PC-3 (cell line): ENCODE results near the gene CARHSP1. TPM values are rescaled to one million over a fixed set of nuclear protein-coding genes. Genes with fewer than 3 reads are reported as not detected.

Experiments used
- ATAC-seq: fragments of 200-7000 bp; cut with Tn5 transposase; 2 replicates; pipeline ENCODE4 v1.9.1; 2020; ENCODE audit warnings: mild to moderate bottlenecking, moderate library complexity
- BruUV-seq: library from RNA; stranded (reverse); fragments of 400-500 nt; replicated peaks from 2 replicates; lab custom pipeline; 2021; lab: Mats Ljungman, UMichigan
- CTCF ChIA-PET: fragments of 300-600 bp; sonication (Branson Sonifier 250); formaldehyde crosslinking; loops from one replicate; lab custom pipeline; 2022; ENCODE audit warnings: antibody characterized with exemption; lab: Charles Lee
- POLR2A ChIA-PET: fragments of 300-600 bp; sonication (Branson Sonifier 250); formaldehyde crosslinking; loops from one replicate; lab custom pipeline; 2022; ENCODE audit warnings: antibody characterized with exemption; ENCODE audit not compliant: unreplicated experiment; lab: Charles Lee
- DNase-seq: peaks from one replicate; pipeline ENCODE4 v3.0.0-alpha.2; 2015
- H2AFZ ChIP-seq: fragments of 300-600 bp; sonication (generic); 2 replicates; pipeline ENCODE4 v1.6.0; 2016; ENCODE audit warnings: antibody characterized with exemption, low read length
- H3F3A ChIP-seq: fragments of 300-600 bp; sonication (generic); one replicate; pipeline ENCODE4 v1.6.0; 2017; ENCODE audit warnings: antibody characterized with exemption, low read length, control low read depth, mild to moderate bottlenecking; ENCODE audit not compliant: unreplicated experiment
- H3K27ac ChIP-seq: fragments of 300-600 bp; sonication (generic); 2 replicates; pipeline ENCODE4 v1.5.1; 2016; ENCODE audit warnings: mild to moderate bottlenecking, low read length
- H3K27me3 ChIP-seq: fragments of 300-600 bp; sonication (generic); 2 replicates; pipeline ENCODE4 v1.6.1; 2016; ENCODE audit warnings: low read length, mixed read lengths
- H3K36me3 ChIP-seq: fragments of 300-600 bp; sonication (generic); 2 replicates; pipeline ENCODE4 v1.6.1; 2016; ENCODE audit warnings: low read depth, mixed run types, low read length, mixed read lengths
- H3K4me1 ChIP-seq: fragments of 300-600 bp; sonication (generic); 2 replicates; pipeline ENCODE4 v1.5.1; 2016; ENCODE audit warnings: low read length; ENCODE audit not compliant: insufficient read depth
- H3K4me2 ChIP-seq: fragments of 300-600 bp; sonication (generic); 2 replicates; pipeline ENCODE4 v1.6.0; 2016; ENCODE audit warnings: low read length
- H3K4me3 ChIP-seq: fragments of 300-600 bp; sonication (generic); 2 replicates; pipeline ENCODE4 v1.5.1; 2016; ENCODE audit warnings: mild to moderate bottlenecking, low read length, mixed read lengths
- H3K79me2 ChIP-seq: fragments of 300-600 bp; sonication (generic); 2 replicates; pipeline ENCODE4 v1.6.1; 2017; ENCODE audit warnings: low read length, mixed read lengths
- H3K9ac ChIP-seq: fragments of 300-600 bp; sonication (generic); 2 replicates; pipeline ENCODE4 v1.6.0; 2016; ENCODE audit warnings: mild to moderate bottlenecking, low read length
- H3K9me2 ChIP-seq: fragments of 300-600 bp; sonication (generic); replicated peaks from 2 replicates; pipeline ENCODE4 v1.6.1; 2016; ENCODE audit warnings: mixed run types, low read length, mixed read lengths
- H3K9me3 ChIP-seq: fragments of 300-600 bp; sonication (generic); 2 replicates; pipeline ENCODE4 v1.6.1; 2016; ENCODE audit warnings: low read length, mixed read lengths
- H4K20me1 ChIP-seq: fragments of 300-600 bp; sonication (generic); 2 replicates; pipeline ENCODE4 v1.6.1; 2016; ENCODE audit warnings: low read length, mixed read lengths
- EZH2 ChIP-seq: fragments of 300-600 bp; sonication (generic); IDR thresholded peaks from one replicate; pipeline ENCODE4 v1.6.1; 2017; ENCODE audit warnings: antibody characterized with exemption, mild to moderate bottlenecking, low read length; ENCODE audit not compliant: unreplicated experiment
- EZH2phosphoT487 ChIP-seq: fragments of 300-600 bp; sonication (generic); IDR thresholded peaks from 2 replicates; pipeline ENCODE4 v1.6.1; 2018; ENCODE audit warnings: mild to moderate bottlenecking, antibody characterized with exemption, low read length, borderline replicate concordance
- intact Hi-C: fragments of 100-400 bp; cut with micrococcal nuclease; formaldehyde crosslinking; loops from 2 replicates; pipeline ENCODE4 v1.9.0; 2023
- total RNA-seq: library from RNA; depleted of rRNA; stranded (reverse); fragments of >200 nt; gene quantifications from 2 replicates; pipeline ENCODE4 v1.2.3, GENCODE V29; 2014
- TF ChIP-seq, protein P1 (sequence below): fragments of 300-600 bp; sonication (generic); conservative IDR thresholded peaks from 2 replicates; pipeline ENCODE4 v1.5.1; 2017; ENCODE audit warnings: antibody characterized with exemption, low read depth, mild to moderate bottlenecking, low read length

The CARHSP1 gene
- total RNA-seq, 1 experiment from 2014 or later = 142 TPM

DNA sequence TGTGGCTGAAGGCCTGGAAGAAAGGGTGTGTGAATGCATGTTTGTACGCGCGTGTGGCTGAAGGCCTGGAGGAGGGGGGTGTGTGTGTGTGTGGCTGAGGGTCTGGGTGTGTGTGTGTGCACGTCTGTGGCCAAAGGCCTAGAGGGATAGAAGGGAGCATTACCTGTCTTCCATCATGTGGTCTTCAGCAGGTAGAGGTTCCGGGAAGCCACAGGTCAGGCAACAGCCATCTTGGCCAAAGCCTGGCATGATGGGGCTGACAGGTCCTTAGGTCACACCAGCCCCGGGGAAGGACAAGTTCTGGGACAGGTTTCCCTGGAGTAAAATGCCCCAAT is 18.6 kb upstream of the CARHSP1 start:
- H4K20me1 ChIP-seq = no peaks in the 10 kb centered on the region
- no peaks in the 10 kb centered on the region for H3K79me2 ChIP-seq
- H3K4me1 ChIP-seq = peaks cover 34% of the 10 kb centered on the region
- no peaks in the 10 kb centered on the region for H3K27me3 ChIP-seq
- POLR2A ChIA-PET = no interaction called here
- no peak overlapping the region for H3K4me2 ChIP-seq
- no peak overlapping the region for H3K4me3 ChIP-seq
- ATAC-seq (no peak), DNase-seq (no peak)
- H2AFZ ChIP-seq = no peak overlapping the region
- H3K9me3 ChIP-seq = no peaks in the 10 kb centered on the region
- H3F3A ChIP-seq = no peaks in the 10 kb centered on the region
- BruUV-seq = no TSS peak
- H3K9me2 ChIP-seq = no peaks in the 10 kb centered on the region
- no peaks in the 10 kb centered on the region; the same call in 1 of the 2 replicates for H3K36me3 ChIP-seq
- CTCF ChIA-PET = no interaction called here
- H3K27ac ChIP-seq = no peak overlapping the region
- intact Hi-C loops = no loop called here
- TF ChIP-seq, protein P1, sequence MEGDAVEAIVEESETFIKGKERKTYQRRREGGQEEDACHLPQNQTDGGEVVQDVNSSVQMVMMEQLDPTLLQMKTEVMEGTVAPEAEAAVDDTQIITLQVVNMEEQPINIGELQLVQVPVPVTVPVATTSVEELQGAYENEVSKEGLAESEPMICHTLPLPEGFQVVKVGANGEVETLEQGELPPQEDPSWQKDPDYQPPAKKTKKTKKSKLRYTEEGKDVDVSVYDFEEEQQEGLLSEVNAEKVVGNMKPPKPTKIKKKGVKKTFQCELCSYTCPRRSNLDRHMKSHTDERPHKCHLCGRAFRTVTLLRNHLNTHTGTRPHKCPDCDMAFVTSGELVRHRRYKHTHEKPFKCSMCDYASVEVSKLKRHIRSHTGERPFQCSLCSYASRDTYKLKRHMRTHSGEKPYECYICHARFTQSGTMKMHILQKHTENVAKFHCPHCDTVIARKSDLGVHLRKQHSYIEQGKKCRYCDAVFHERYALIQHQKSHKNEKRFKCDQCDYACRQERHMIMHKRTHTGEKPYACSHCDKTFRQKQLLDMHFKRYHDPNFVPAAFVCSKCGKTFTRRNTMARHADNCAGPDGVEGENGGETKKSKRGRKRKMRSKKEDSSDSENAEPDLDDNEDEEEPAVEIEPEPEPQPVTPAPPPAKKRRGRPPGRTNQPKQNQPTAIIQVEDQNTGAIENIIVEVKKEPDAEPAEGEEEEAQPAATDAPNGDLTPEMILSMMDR = no peak
- H3K9ac ChIP-seq = no peak overlapping the region

DNA sequence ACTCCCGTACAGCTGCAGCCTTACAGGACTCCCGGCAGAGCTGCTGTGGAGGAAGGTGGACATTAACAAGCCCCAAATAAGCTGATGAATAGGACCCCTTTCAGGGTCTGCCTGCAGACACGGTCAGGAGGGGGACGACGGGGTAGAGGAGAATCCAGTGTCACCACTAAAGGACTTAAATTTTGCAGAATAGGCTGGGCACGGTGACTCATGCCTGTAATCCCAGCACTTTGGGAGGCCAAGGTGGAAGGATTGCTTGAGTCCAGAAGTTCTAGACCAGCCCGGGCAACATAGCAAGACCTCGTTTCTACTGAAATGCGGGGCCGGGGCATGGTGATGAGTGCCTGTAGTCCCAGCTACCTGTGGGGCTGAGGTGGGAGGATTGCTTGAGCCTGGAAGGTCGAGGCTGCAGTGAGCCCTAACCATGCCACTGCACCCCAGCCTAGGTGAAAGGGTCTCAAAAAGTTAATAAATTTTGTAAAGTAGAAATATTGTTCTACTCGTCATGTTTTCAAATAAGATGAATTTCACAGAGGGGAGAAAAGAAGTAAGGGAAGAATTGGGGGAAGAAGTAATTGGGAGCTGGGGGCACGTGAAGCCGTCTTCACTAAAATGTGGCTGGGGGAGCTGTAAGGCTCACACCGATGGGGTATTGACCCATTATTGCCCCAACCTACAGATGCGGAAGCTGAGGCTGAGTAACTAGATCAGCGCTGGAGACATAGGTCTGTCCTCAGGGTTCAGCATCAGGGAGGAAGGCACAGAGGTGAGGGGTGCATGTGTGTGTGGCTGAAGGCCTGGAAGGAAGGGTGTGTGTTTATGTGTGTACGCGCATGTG is 18.0 kb upstream of the CARHSP1 start:
- Histone ChIP-seq H3F3A (no peaks in the 10 kb centered on the region), H2AFZ (no peak overlapping the region), H3K27ac (0 out of 2 replicates have a peak overlapping the region, but pooled peaks have one; percentile 48), H3K9me2 (no peaks in the 10 kb centered on the region), H3K27me3 (no peaks in the 10 kb centered on the region), H3K36me3 (no peaks in the 10 kb centered on the region), H3K4me3 (no peak overlapping the region), H3K9me3 (no peaks in the 10 kb centered on the region), H4K20me1 (no peaks in the 10 kb centered on the region), H3K4me1 (peaks cover 34% of the 10 kb centered on the region), H3K4me2 (peak overlapping the region; percentile 48), H3K9ac (no peak overlapping the region), H3K79me2 (no peaks in the 10 kb centered on the region)
- POLR2A ChIA-PET = no interaction called here
- intact Hi-C loops = no loop called here
- no TSS peak for BruUV-seq
- DNase-seq = no peak
- TF ChIP-seq EZH2phosphoT487 (no peak), EZH2 (no peak)
- TF ChIP-seq, protein P1 = no peak
- ATAC-seq = no peak
- CTCF ChIA-PET = no interaction called here
